ENCODE measurements around the gene CAPN12. TPM values are rescaled to one million over a fixed set of nuclear protein-coding genes. Genes with fewer than 3 reads are reported as not detected.

CAPN12 gene
- total and polyA plus RNA-seq, 2 experiments from 2014 or later, result 0.11 to 0.21 TPM

GRCh38 chr19:38728752-38729541 is 15.3 kb downstream of the CAPN12 start:
- Histone ChIP-seq H3K4me2 (ENCODE audit: unreplicated experiment) (no peak overlapping the region), H3K79me2 (ENCODE audit: insufficient read depth) (peaks cover 16% of the 10 kb centered on the region; the same call in 1 of the 2 replicates), H3F3A (ENCODE audit: insufficient read depth) (peaks cover 29% of the 10 kb centered on the region), H3K4me1 (ENCODE audit: insufficient read depth) (no peaks in the 10 kb centered on the region), H3K9ac (no peak overlapping the region), H3K36me3 (ENCODE audit: low read depth) (peaks cover 37% of the 10 kb centered on the region), H3K27ac (no peak overlapping the region), H3K9me2 (ENCODE audit: insufficient read depth) (no peaks in the 10 kb centered on the region), H2AFZ (no peak overlapping the region), H4K20me1 (ENCODE audit: insufficient read depth) (no peaks in the 10 kb centered on the region), H3K9me3 (ENCODE audit: low read depth) (no peaks in the 10 kb centered on the region), H3K4me3 (no peak overlapping the region), H3K27me3 (replicated peaks; ENCODE audit: insufficient read depth) (no peaks in the 10 kb centered on the region)
- no peak for TF ChIP-seq EZH2 (IDR thresholded peaks at IDR 0.05; ENCODE audit: insufficient read depth, poor library complexity, severe bottlenecking)
- 83 to 84% methylated on average over 26 to 37 of the region's 37 CpGs for WGBS, 2 experiments (ENCODE audit: low coverage in 1 of 2, low lambda C conversion rate in 2 of 2, missing lambda C conversion rate in 2 of 2)
- no peak for DNase-seq
- in situ Hi-C loops (cut with MboI), result no loop called here

DNA sequence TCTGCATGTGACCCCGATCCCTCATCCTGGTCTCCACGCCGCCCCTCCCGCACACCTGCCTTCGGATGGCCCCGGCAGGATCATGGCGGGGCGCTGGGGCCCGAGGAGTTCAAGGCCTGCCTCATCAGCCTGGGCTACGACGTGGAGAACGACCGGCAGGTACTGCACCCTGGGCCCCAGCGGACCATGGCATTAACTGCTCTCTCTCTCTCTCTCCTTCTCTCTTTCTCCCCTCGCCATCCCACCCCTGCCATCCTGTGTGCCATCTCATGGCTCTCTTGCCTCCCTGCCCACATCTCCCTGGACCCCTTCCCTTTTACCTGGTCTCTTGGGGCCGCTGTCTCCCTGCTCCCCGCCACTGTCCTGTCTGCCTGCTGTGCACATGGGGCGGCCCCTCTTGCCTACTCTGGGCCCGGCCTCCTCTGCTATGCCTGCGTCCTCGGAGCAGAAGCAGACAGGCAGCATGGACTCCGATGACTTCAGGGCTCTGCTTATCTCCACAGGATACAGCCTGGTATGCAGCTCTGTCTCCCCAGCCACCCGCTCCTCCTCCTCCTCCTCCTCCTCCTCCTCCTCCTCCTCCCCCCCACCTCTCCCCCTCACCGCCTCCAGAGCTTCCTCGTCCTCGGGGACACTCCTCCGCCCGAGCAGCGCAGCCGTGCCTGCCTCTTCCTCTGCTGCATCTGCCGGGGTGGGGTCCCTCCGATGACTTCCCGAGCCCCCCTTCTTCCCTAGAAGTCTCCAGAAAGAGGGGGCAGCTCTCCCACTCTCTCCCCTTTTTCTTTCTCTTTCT is 16.2 kb downstream of the CAPN12 start:
- H3K4me1 ChIP-seq (ENCODE audit: insufficient read depth), result no peaks in the 10 kb centered on the region
- H2AFZ ChIP-seq, result no peak overlapping the region
- no peaks in the 10 kb centered on the region for H3K27me3 ChIP-seq (replicated peaks; ENCODE audit: insufficient read depth)
- H3K36me3 ChIP-seq (ENCODE audit: low read depth), result peaks cover 45% of the 10 kb centered on the region
- H4K20me1 ChIP-seq (ENCODE audit: insufficient read depth), result no peaks in the 10 kb centered on the region
- in situ Hi-C loops (cut with MboI), result no loop called here
- TF ChIP-seq EZH2 (IDR thresholded peaks at IDR 0.05; ENCODE audit: insufficient read depth, poor library complexity, severe bottlenecking), result no peak
- no peaks in the 10 kb centered on the region for H3K9me3 ChIP-seq (ENCODE audit: low read depth)
- H3K9me2 ChIP-seq (ENCODE audit: insufficient read depth), result no peaks in the 10 kb centered on the region
- DNase-seq, result no peak
- no peak overlapping the region for H3K9ac ChIP-seq
- H3K4me2 ChIP-seq (ENCODE audit: unreplicated experiment), result no peak overlapping the region
- 89 to 93% methylated on average over 16 to 33 of the region's 33 CpGs for WGBS, 2 experiments (ENCODE audit: low coverage in 1 of 2, low lambda C conversion rate in 2 of 2, missing lambda C conversion rate in 2 of 2)
- H3F3A ChIP-seq (ENCODE audit: insufficient read depth), result peaks cover 21% of the 10 kb centered on the region
- no peak overlapping the region for H3K4me3 ChIP-seq
- H3K79me2 ChIP-seq (ENCODE audit: insufficient read depth), result peaks cover 21% of the 10 kb centered on the region; the same call in 1 of the 2 replicates
- H3K27ac ChIP-seq, result no peak overlapping the region

DNA sequence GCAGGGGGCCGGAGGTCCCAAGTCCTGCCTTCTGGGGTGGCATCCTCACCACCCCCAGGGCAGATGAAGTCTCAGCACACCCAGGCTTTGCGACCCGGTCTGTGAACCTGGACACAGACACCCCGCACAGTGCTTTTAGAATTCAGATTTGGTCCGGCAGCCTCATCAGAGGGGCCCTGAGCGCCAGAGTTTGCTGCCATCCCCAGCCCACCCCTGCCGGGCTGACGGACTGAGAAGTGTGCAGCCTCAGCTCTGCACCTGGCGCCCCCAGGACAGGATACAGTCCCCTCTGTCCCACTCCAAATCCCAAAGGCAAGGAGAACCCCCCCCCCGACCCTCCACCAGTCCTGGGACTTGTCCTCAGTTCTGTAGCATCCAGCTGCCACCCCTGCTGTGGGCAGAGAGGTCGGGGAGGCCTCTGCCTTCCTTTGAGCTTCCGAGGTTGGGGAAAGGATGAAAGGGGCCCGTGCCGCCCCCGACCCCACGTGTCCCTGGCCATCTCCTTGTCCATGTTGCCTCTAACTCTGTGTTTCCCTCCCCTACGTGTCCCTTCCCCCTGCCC is 16.9 kb downstream of the CAPN12 start:
- Histone ChIP-seq H3K4me3 (no peak overlapping the region), H3K4me2 (ENCODE audit: unreplicated experiment) (no peak overlapping the region), H3K27me3 (replicated peaks; ENCODE audit: insufficient read depth) (no peaks in the 10 kb centered on the region), H3K27ac (no peak overlapping the region), H3K9ac (no peak overlapping the region), H3K36me3 (ENCODE audit: low read depth) (peaks cover 50% of the 10 kb centered on the region), H3K9me3 (ENCODE audit: low read depth) (no peaks in the 10 kb centered on the region), H4K20me1 (ENCODE audit: insufficient read depth) (no peaks in the 10 kb centered on the region), H2AFZ (no peak overlapping the region), H3F3A (ENCODE audit: insufficient read depth) (peaks cover 21% of the 10 kb centered on the region), H3K9me2 (ENCODE audit: insufficient read depth) (no peaks in the 10 kb centered on the region), H3K4me1 (ENCODE audit: insufficient read depth) (no peaks in the 10 kb centered on the region), H3K79me2 (ENCODE audit: insufficient read depth) (peaks cover 26% of the 10 kb centered on the region; the same call in 1 of the 2 replicates)
- TF ChIP-seq EZH2phosphoT487 (IDR thresholded peaks at IDR 0.05; ENCODE audit: insufficient read depth, low read depth), result no peak
- no peak for TF ChIP-seq EZH2 (IDR thresholded peaks at IDR 0.05; ENCODE audit: insufficient read depth, poor library complexity, severe bottlenecking)
- no peak for DNase-seq
- 88 to 89% methylated on average over 17 of the region's 17 CpGs for WGBS, 2 experiments (ENCODE audit: low coverage in 1 of 2, low lambda C conversion rate in 2 of 2, missing lambda C conversion rate in 2 of 2)
- in situ Hi-C loops (cut with MboI), result no loop called here

DNA sequence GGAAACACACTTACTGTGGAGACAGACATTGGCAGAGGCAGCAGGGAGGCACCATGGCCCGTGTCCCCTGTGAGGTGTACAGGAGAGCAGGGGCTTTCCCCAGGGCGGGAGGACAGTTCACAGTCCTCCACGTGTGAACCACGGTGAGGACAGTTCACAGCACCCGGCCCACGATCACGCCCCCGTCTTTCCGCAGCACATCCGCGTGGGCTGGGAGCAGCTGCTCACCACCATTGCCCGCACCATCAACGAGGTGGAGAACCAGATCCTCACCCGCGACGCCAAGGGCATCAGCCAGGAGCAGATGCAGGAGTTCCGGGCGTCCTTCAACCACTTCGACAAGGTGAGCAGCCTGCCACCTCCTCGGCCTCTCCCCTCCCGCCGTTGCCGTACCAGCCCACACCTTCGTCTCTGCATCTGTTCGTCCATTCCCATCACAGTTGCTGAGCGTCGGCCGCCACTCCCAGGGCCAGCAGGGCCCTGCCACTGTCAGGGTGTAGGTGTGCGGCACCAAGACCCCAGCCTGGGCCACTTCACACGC is 17.4 kb downstream of the CAPN12 start:
- H3K36me3 ChIP-seq (ENCODE audit: low read depth), result peaks cover 51% of the 10 kb centered on the region
- peaks cover 29% of the 10 kb centered on the region; the same call in 1 of the 2 replicates for H3K79me2 ChIP-seq (ENCODE audit: insufficient read depth)
- DNase-seq, result no peak
- TF ChIP-seq EZH2phosphoT487 (IDR thresholded peaks at IDR 0.05; ENCODE audit: insufficient read depth, low read depth) (no peak), EZH2 (IDR thresholded peaks at IDR 0.05; ENCODE audit: insufficient read depth, poor library complexity, severe bottlenecking) (no peak)
- no peak overlapping the region for H3K4me3 ChIP-seq
- no peak overlapping the region for H3K9ac ChIP-seq
- no peak overlapping the region for H2AFZ ChIP-seq
- no peak overlapping the region for H3K27ac ChIP-seq
- H3K9me3 ChIP-seq (ENCODE audit: low read depth), result no peaks in the 10 kb centered on the region
- no peak overlapping the region for H3K4me2 ChIP-seq (ENCODE audit: unreplicated experiment)
- H3K9me2 ChIP-seq (ENCODE audit: insufficient read depth), result no peaks in the 10 kb centered on the region
- no peaks in the 10 kb centered on the region for H3K27me3 ChIP-seq (replicated peaks; ENCODE audit: insufficient read depth)
- WGBS, 2 experiments (ENCODE audit: low coverage in 1 of 2, low lambda C conversion rate in 2 of 2, missing lambda C conversion rate in 2 of 2), result 81% methylated on average over 30 of the region's 30 CpGs
- H3K4me1 ChIP-seq (ENCODE audit: insufficient read depth), result no peaks in the 10 kb centered on the region
- peaks cover 16% of the 10 kb centered on the region for H3F3A ChIP-seq (ENCODE audit: insufficient read depth)
- in situ Hi-C loops (cut with MboI), result no loop called here
- H4K20me1 ChIP-seq (ENCODE audit: insufficient read depth), result no peaks in the 10 kb centered on the region

All from GM23248 (cell line).